Endothelial cell of umbilical vein (primary cell): ENCODE measurements around the gene HCRTR2. TPM values are rescaled to one million over a fixed set of nuclear protein-coding genes. Genes with fewer than 3 reads are reported as not detected.

Source experiments
- BruUV-seq: library from RNA; stranded (reverse); fragments of 400-500 nt; replicated peaks from 2 replicates; lab custom pipeline; 2021; lab: Mats Ljungman, UMichigan
- CTCF ChIA-PET: fragments of 300-600, 350-600 bp; sonication (Branson Sonifier 250); formaldehyde crosslinking; loops from one replicate; lab custom pipeline; 2021; ENCODE audit warnings: antibody characterized with exemption, inconsistent platforms; lab: Charles Lee
- POLR2A ChIA-PET: fragments of 300-600, 350-600 bp; sonication (Branson Sonifier 250); formaldehyde crosslinking; loops from one replicate; lab custom pipeline; 2021; ENCODE audit warnings: antibody characterized with exemption, inconsistent platforms; lab: Charles Lee
- DNase-seq: peaks from one replicate; pipeline ENCODE4 v3.0.0-alpha.2; 2011; ENCODE audit warnings: low read depth, low spot score
- FAIRE-seq: peaks from 2 replicates; lab custom pipeline; 2011; peaks lifted over from hg19 to GRCh38; lab: Jason Lieb, UNC
- H2AFZ ChIP-seq: 2 replicates; pipeline ENCODE4 v1.6.0; 2012; ENCODE audit warnings: low read depth, low read length, control low read depth, inconsistent platforms
- H3K27ac ChIP-seq: 2 replicates; pipeline ENCODE4 v1.5.1; 2011; ENCODE audit warnings: low read depth, mild to moderate bottlenecking, control low read depth, low read length, moderate library complexity; ENCODE audit not compliant: insufficient read depth
- H3K27me3 ChIP-seq, 2 experiments: 2 replicates each; pipeline versions ENCODE4 v1.6.0 to v1.6.1; 2011; ENCODE audit warnings: low read length in 2 of 2, mixed read lengths in 1 of 2; ENCODE audit not compliant: control insufficient read depth in 2 of 2, insufficient read depth in 2 of 2
- H3K36me3 ChIP-seq, 2 experiments: 2 replicates in 1 of 2; 3 replicates in 1 of 2; pipeline ENCODE4 v1.5.1; 2011; ENCODE audit warnings: low read length in 2 of 2, mild to moderate bottlenecking in 1 of 2, moderate library complexity in 1 of 2; ENCODE audit not compliant: control insufficient read depth in 2 of 2, insufficient read depth in 2 of 2; ENCODE audit errors: extremely low read depth in 1 of 2
- H3K4me1 ChIP-seq: 3 replicates; pipeline ENCODE4 v1.5.1; 2011; ENCODE audit warnings: mild to moderate bottlenecking, low read length; ENCODE audit not compliant: control insufficient read depth, insufficient read depth; ENCODE audit errors: extremely low read depth
- H3K4me2 ChIP-seq: 2 replicates; pipeline ENCODE4 v1.6.1; 2011; ENCODE audit warnings: low read length, control low read depth, mixed read lengths; ENCODE audit not compliant: insufficient read depth
- H3K4me3 ChIP-seq, 3 experiments: fragments of 200-600 bp in 1 of 3; sonication (generic), shearing (Covaris generic) in 1 of 3; replicated peaks in 1 of 3; 2 replicates each; pipeline ENCODE4 v1.5.1; 2011 to 2016; ENCODE audit warnings: control low read depth in 3 of 3, low read length in 3 of 3, mild to moderate bottlenecking in 2 of 3, inconsistent platforms in 1 of 3, low read depth in 1 of 3, moderate library complexity in 1 of 3; ENCODE audit not compliant: insufficient read depth in 1 of 3
- H3K79me2 ChIP-seq: 2 replicates; pipeline ENCODE4 v1.6.0; 2012; ENCODE audit warnings: low read length, inconsistent platforms; ENCODE audit not compliant: control insufficient read depth, insufficient read depth
- H3K9ac ChIP-seq: replicated peaks from 2 replicates; pipeline ENCODE3; 2011; ENCODE audit warnings: low read length, control low read depth; ENCODE audit not compliant: insufficient read depth; ENCODE audit errors: extremely low read depth
- H3K9me1 ChIP-seq: replicated peaks from 3 replicates; pipeline ENCODE4 v1.6.0; 2011; ENCODE audit warnings: mild to moderate bottlenecking, low read length; ENCODE audit not compliant: control insufficient read depth, insufficient read depth; ENCODE audit errors: extremely low read depth
- H3K9me3 ChIP-seq: replicated peaks from 2 replicates; pipeline ENCODE4 v1.5.1; 2012; ENCODE audit warnings: low read length, inconsistent platforms; ENCODE audit not compliant: control insufficient read depth, insufficient read depth
- H4K20me1 ChIP-seq: replicated peaks from 2 replicates; pipeline ENCODE3; 2011; ENCODE audit warnings: mild to moderate bottlenecking, low read length; ENCODE audit not compliant: control insufficient read depth, insufficient read depth; ENCODE audit errors: extremely low read depth
- CTCF ChIP-seq, 2 donors: IDR thresholded peaks; 1 replicate in 1 of 2; 2 replicates in 1 of 2; pipeline ENCODE4 v1.5.1; 2011; ENCODE audit warnings: low read length in 2 of 2, mild to moderate bottlenecking in 2 of 2, moderate library complexity in 2 of 2, control low read depth in 1 of 2, inconsistent platforms in 1 of 2, low read depth in 1 of 2; ENCODE audit not compliant: insufficient read depth in 1 of 2; ENCODE audit errors: extremely low read depth in 1 of 2
- EZH2 ChIP-seq: IDR thresholded peaks from 2 replicates; pipeline ENCODE4 v1.6.1; 2012; ENCODE audit warnings: borderline replicate concordance, low read depth, mild to moderate bottlenecking, moderate library complexity, low read length, inconsistent platforms; ENCODE audit not compliant: severe bottlenecking
- FOS ChIP-seq: IDR thresholded peaks from 2 replicates; pipeline ENCODE4 v1.6.1; 2011; ENCODE audit warnings: mild to moderate bottlenecking, low read length, moderate library complexity, borderline replicate concordance; ENCODE audit not compliant: insufficient read depth
- GATA2 ChIP-seq: IDR thresholded peaks from 2 replicates; pipeline ENCODE4 v1.7.0; 2011; ENCODE audit warnings: low read depth, mild to moderate bottlenecking, moderate library complexity, mixed read lengths, low read length; ENCODE audit not compliant: insufficient read length, insufficient read depth
- JUN ChIP-seq: IDR thresholded peaks from 2 replicates; pipeline ENCODE4 v1.6.1; 2011; ENCODE audit warnings: borderline replicate concordance, low read depth; ENCODE audit not compliant: insufficient read length, insufficient read depth
- MAX ChIP-seq: IDR thresholded peaks from 2 replicates; pipeline ENCODE4 v1.6.1; 2011; ENCODE audit not compliant: insufficient read depth, insufficient read length
- MYC ChIP-seq: IDR thresholded peaks from one replicate; pipeline ENCODE4 v1.6.1; 2011; ENCODE audit warnings: mild to moderate bottlenecking, low read depth, low read length
- POLR2A ChIP-seq: IDR thresholded peaks from 2 replicates; pipeline ENCODE4 v1.6.1; 2012; ENCODE audit warnings: low read depth, mild to moderate bottlenecking, control low read depth, low read length
- POLR2AphosphoS5 ChIP-seq: IDR thresholded peaks from 2 replicates; pipeline ENCODE4 v1.6.1; 2012; ENCODE audit warnings: low read depth, mild to moderate bottlenecking, control low read depth, low read length, moderate library complexity; ENCODE audit not compliant: insufficient read depth
- dilution Hi-C: fragments of 300-500 bp; cut with MboI; formaldehyde crosslinking; loops from one replicate; pipeline ENCODE4 v1.15.0; 2019; ENCODE audit warnings: low sequenced_read_pairs; ENCODE audit not compliant: extremely low pct_ligation_motif_present
- intact Hi-C: fragments of 100-400 bp; cut with micrococcal nuclease; formaldehyde crosslinking; loops from one replicate; pipeline ENCODE4 v1.10.0; 2022
- polyA plus RNA-seq, 4 experiments: library from polyadenylated mRNA; depleted of rRNA in 3 of 4; stranded (reverse) in 3 of 4; unstranded in 1 of 4; fragments of >200 nt; gene quantifications; 2 replicates each; pipeline versions ENCODE4 v1.2.1 to v1.2.3, GENCODE V29; 2011 to 2012; ENCODE audit warnings: missing spikeins in 1 of 4
- total RNA-seq: library from RNA; stranded (reverse); gene quantifications from 2 replicates; pipeline ENCODE4 v1.2.3, GENCODE V29; 2021

Gene HCRTR2
- total and polyA plus RNA-seq, 2 donors (not counting 3 experiments of a cell fraction or from before 2014, with no cell fraction given) = not detected

- POLR2A ChIA-PET = no interaction called here
- Histone ChIP-seq H3K79me2 (no peaks in the 10 kb centered on the region), H3K9me1 (no peaks in the 10 kb centered on the region), H2AFZ (no peak overlapping the region), H3K4me2 (no peak overlapping the region), H4K20me1 (no peaks in the 10 kb centered on the region), H3K36me3 (no peaks in the 10 kb centered on the region), H3K9ac (no peak overlapping the region), H3K4me1 (no peaks in the 10 kb centered on the region), H3K4me3 (no peak overlapping the region), H3K27ac (no peak overlapping the region), H3K27me3 (peaks cover 0 to under 1% of the 10 kb centered on the region in 2 experiments), H3K9me3 (no peaks in the 10 kb centered on the region)
- DNase-seq (no peak), FAIRE-seq (no peak)
- no peak for TF ChIP-seq CTCF (IDR thresholded peaks at IDR 0.05; ENCODE audit: extremely low read depth in 1 of 2, insufficient read depth in 1 of 2, low read depth in 1 of 2, low read length in 2 of 2)
- no peak for TF ChIP-seq FOS
- TF ChIP-seq MAX = no peak
- CTCF ChIA-PET = no interaction called here
- dilution Hi-C loops = no loop called here
- BruUV-seq = no TSS peak
- intact Hi-C loops = no loop called here
Measured at GRCh38 chr6:55255113-55255512, 80.8 kb downstream of the HCRTR2 start.

- TF ChIP-seq POLR2AphosphoS5 = no peak
- no peak for TF ChIP-seq EZH2
- no peak for TF ChIP-seq JUN
- no peak for TF ChIP-seq MYC
- TF ChIP-seq MAX = no peak
- TF ChIP-seq POLR2A = no peak
- no peak for TF ChIP-seq CTCF (IDR thresholded peaks at IDR 0.05; ENCODE audit: extremely low read depth in 1 of 2, insufficient read depth in 1 of 2, low read depth in 1 of 2, low read length in 2 of 2)
- TF ChIP-seq GATA2 = no peak
- no peak for TF ChIP-seq FOS
- ChIA-PET CTCF (interaction anchor here (1.0 to 1.5 kb wide), 2 partner anchors 10 to 16 kb away, joined by 3 to 5 read pairs; no protein-coding TSS in a partner anchor), POLR2A (interaction anchor here (0.5 kb wide), 1 partner anchor 9 kb away, joined by 5 read pairs; no protein-coding TSS in a partner anchor)
- Histone ChIP-seq H3K9me3 (no peaks in the 10 kb centered on the region), H3K79me2 (no peaks in the 10 kb centered on the region), H3K4me1 (no peaks in the 10 kb centered on the region), H4K20me1 (no peaks in the 10 kb centered on the region), H3K9ac (no peak overlapping the region), H3K9me1 (no peaks in the 10 kb centered on the region), H3K4me3 (no peak overlapping the region), H2AFZ (no peak overlapping the region), H3K27ac (no peak overlapping the region), H3K27me3 (peaks cover 0 to 4% of the 10 kb centered on the region in 2 experiments), H3K36me3 (no peaks in the 10 kb centered on the region), H3K4me2 (no peak overlapping the region)
- dilution Hi-C loops (no loop called here), intact Hi-C loops (no loop called here)
- BruUV-seq = no TSS peak
- FAIRE-seq (no peak), DNase-seq (no peak)
Measured at GRCh38 chr6:55260181-55260580, 85.9 kb downstream of the HCRTR2 start.
